ENCODE data around the gene CD84.
"Not testable (repeated sequence)": the region's sequence is repeated elsewhere in the genome, so short reads cannot be mapped to it uniquely, and the experiment has no call there.

The CD84 gene

DNA sequence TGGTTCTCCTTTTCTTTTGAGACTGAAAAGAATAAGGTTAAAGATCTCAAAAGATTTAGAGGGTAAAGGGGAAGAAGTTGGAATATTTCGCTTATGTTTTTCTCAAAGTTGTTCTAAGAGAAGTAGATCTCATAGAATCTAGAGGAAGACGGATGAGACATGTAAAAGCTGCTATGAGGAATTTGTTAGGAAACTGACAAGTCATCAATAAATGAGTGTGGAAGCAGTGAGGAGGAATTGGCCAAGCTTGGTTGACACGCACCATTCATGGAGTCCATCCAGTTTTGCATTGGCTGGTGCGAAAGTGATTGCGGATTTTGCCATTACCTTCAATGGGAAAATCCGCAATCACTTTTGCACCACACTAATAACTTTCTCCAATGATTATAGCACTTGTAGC is 76.2 kb downstream of the CD84 start:
- no peak for DNase-seq (ENCODE audit: low read depth, low spot score)

DNA sequence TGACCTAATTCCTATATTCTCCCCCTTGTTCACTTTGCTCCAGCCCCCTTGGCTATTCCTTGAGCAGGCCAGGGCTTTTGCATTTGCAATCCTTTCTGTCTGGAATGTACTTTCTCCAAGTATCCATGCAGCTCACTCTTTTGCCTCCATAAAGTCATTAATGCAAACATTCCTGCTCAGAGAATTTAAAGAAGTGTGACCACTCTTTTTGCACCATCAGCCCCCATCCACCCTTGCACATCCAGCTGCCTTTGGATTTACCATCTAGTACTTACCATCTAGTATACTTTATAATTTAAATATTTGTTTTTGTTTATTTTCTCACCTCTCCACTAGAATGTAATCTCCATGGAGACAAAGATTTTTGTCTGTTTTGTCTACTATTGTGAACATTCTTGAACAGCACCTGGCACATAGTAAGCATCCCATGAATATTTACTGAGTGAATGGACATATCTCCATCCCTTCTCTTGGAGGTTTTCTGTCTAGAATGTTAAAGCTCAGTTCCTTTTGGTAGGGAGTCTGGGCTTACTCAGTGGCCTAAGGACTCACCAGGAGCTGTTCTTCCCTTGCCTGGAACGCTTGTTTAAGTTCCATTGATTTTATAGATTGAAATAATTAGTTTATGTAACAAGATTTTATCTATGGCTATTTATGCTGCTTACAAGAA is 78.8 kb downstream of the CD84 start:
- DNase-seq (ENCODE audit: low read depth, low spot score) = no peak

DNA sequence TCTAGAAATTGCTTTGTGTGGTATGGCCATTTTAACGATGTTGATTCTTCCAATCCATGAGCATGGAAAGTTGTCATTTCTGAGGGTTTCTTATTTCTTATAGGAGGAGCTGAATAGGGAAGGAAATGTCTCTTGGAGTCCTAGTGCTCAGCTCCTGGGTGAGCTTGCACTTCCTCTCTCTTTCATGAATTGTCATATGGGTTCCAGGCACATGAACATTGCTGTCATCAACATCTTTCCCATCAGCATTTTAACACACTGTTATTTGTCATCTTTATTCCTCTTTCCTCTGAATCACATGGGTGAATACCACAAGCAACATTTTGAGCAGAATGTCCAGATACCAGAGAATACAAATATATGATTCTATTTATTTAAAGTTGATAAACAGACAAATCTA is 79.7 kb downstream of the CD84 start:
- no peak for DNase-seq (ENCODE audit: low read depth, low spot score)

DNA sequence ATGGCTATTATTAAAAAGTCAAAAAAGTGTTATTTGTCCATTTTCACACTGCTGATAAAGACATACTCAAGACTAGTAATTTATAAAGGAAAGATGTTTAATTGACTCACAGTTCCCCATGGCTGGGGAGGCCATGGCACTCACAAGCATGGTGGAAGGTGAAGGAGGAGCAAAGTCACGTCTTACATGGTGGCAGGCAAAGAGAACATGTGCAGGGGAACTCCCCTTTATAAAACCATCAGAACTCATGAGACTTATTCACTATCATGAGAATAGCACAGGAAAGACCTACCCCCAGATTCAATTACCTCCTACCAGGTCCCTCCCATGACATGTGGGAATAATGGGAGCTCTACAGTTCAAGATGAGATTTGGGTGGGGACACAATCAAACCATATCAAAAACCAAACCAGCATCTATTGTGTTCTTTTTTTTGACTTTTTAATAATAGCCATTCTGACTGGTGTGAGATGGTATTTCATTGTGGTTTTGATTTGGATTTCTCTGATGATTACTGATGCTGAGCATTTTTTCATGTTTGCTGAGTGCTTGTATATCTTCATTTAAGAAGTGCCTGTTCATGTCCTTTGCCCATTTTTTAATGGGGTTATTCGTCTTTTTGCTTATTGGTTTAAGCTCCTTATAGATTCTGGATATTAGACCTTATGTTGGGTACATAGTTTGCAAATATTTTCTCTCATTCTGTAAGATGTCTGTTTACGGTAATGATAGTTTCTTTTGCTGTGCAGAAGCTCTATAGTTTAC is 80.8 kb downstream of the CD84 start:
- not testable (repeated sequence) for DNase-seq (ENCODE audit: low read depth, low spot score)

DNA sequence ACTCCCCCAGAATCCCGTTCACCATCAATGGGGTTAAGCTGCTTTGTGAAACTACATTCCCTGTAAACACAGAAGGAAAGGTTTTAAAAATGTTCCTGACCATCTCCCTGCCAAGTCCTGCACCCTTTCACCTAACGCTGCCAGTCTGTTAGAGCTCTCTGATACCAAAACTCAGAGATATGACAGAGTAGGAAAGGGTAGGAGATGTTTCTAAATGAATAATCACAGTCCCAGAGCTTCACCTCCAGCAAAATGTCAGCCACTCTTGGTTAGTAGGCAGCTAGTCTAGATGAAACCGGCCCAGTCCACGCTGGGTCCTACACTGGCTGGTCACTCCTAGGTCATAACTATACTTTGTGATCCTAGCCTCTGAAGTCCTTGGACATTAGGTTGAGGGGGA is 83.0 kb downstream of the CD84 start:
- DNase-seq (ENCODE audit: low read depth, low spot score) = no peak

DNA sequence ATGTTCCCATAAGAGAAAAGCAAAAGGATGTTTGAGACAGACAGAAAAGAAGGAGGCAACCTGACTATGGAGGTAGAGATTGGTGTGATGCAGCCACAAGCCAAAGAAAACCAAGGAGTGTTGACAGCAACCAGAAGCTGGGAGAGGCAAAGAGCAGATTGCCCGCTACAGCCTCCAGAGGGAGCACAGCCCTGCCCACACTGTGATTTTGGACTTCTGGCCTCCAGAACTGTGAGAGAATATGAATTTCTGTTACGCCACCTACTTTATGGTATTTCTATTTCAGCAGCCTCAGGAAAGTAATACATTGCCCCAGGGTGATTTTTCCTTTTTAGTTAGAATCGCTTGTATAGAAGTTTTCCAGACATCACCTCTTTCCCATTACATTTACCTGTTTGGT is 84.7 kb downstream of the CD84 start:
- DNase-seq (ENCODE audit: low read depth, low spot score) = no peak

DNA sequence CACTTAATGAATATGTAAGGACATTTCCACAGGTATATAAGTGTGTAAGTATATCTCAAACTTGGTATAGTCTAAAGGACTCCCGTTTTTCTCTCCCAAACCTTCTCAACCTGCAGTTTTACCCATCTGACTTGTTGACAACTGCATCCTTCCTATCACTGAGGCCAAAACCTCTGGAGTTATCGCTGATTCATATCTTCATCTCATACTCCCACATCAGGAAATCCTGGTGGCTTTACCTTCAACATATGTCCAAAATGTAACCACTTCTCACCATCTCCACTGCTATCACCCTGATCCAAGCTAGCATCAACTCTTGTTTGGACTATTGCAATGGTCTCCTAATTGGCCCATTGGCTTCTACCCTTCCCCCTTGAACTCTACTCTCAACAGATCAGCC is 86.7 kb downstream of the CD84 start:
- no peak for DNase-seq (ENCODE audit: low read depth, low spot score)

DNA sequence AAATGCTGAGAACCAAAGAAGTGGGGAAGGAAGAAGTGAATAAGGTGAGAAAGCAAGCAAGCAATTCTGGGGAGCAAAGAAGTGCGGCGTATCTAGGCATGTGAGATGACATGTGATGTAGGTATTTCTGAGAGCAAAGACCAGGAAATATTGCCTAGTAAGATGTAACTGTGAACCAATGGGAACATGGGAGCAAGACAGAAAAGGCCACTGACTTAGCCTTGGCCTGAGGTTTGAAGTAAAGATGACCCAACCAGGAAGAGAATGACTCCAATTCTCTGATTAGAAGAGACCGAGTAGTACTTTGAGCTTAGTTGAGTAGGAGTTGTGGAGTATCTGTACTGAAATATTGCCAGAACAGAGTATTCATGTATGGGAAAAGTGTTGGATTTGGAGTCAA is 87.3 kb downstream of the CD84 start:
- no peak for DNase-seq (ENCODE audit: low read depth, low spot score)
